ENCODE measurements around the gene HIGD1A. TPM values are rescaled to one million over a fixed set of nuclear protein-coding genes. Genes with fewer than 3 reads are reported as not detected.

HIGD1A gene
- total and polyA plus RNA-seq, 2 experiments from 2014 or later = 102 to 144 TPM

GRCh38 chr3:42820746-42821051 is 16.4 kb upstream of the HIGD1A start:
- peaks cover 8% of the 10 kb centered on the region; the same call in 2 of the 3 replicates for H3K4me1 Mint-ChIP-seq
- no peak for ATAC-seq

More at GRCh38 chr3:42820746-42821051, 16.4 kb upstream of the HIGD1A start:
- Mint-ChIP-seq H3K27ac (no peak overlapping the region), H3K9me3 (no peaks in the 10 kb centered on the region; the same call in 2 of the 3 replicates), H3K4me3 (no peak overlapping the region), H3K27me3 (ENCODE audit: insufficient read depth, low read depth, poor library complexity) (peaks cover 4% of the 10 kb centered on the region), H3K36me3 (ENCODE audit: low read depth) (no peaks in the 10 kb centered on the region)
- no peak for DNase-seq (ENCODE audit: low spot score)
- H3K4me1 ChIP-seq (ENCODE audit: insufficient read depth) = 0 out of 2 replicates have a peak, but pooled peaks cover 5% of the 10 kb centered on the region
- no peaks in the 10 kb centered on the region for H3F3A ChIP-seq (replicated peaks; ENCODE audit: low read depth)
- no peaks in the 10 kb centered on the region for H3K27me3 ChIP-seq (ENCODE audit: insufficient read depth)
- TF ChIP-seq ZNF114 (CRISPR knock-in tag; IDR thresholded peaks at IDR 0.05) (no peak), CTCF (conservative IDR thresholded peaks at IDR 0.05; ENCODE audit: low read depth in 2 of 2) (no peak), ZNF462 (CRISPR knock-in tag; IDR thresholded peaks at IDR 0.05) (no peak), EZH2phosphoT487 (IDR thresholded peaks at IDR 0.05; ENCODE audit: unreplicated experiment) (no peak), ETS1 (IDR thresholded peaks at IDR 0.05) (no peak), NANOG (IDR thresholded peaks at IDR 0.05; ENCODE audit: borderline replicate concordance) (no peak), CREB1 (CRISPR knock-in tag; IDR thresholded peaks at IDR 0.05; ENCODE audit: low read depth) (no peak), STAT1 (IDR thresholded peaks at IDR 0.05; ENCODE audit: unreplicated experiment) (no peak), REST (IDR thresholded peaks at IDR 0.05; ENCODE audit: unreplicated experiment) (no peak), JUNB (IDR thresholded peaks at IDR 0.05; ENCODE audit: unreplicated experiment) (no peak), EZH2 (IDR thresholded peaks at IDR 0.05; ENCODE audit: low read depth, unreplicated experiment) (no peak)
- no peaks in the 10 kb centered on the region for H3K9me2 ChIP-seq (ENCODE audit: insufficient read depth)
- H3K4me2 ChIP-seq = no peak overlapping the region
- no peaks in the 10 kb centered on the region for H3K36me3 ChIP-seq (ENCODE audit: insufficient read depth)
- H3K27ac ChIP-seq (ENCODE audit: low read depth) = no peak overlapping the region
- no peak overlapping the region for H3K4me3 ChIP-seq
- H3K79me2 ChIP-seq (replicated peaks; ENCODE audit: insufficient read depth) = no peaks in the 10 kb centered on the region
- no peaks in the 10 kb centered on the region for H4K20me1 ChIP-seq (replicated peaks; ENCODE audit: insufficient read depth)
- H2AFZ ChIP-seq = no peak overlapping the region
